ENCODE measurements around the gene PLXNA4. TPM values are rescaled to one million over a fixed set of nuclear protein-coding genes. Genes with fewer than 3 reads are reported as not detected.

PLXNA4 gene
- total and polyA plus RNA-seq, 2 experiments from 2014 or later, result 0.08 to 0.80 TPM

DNA sequence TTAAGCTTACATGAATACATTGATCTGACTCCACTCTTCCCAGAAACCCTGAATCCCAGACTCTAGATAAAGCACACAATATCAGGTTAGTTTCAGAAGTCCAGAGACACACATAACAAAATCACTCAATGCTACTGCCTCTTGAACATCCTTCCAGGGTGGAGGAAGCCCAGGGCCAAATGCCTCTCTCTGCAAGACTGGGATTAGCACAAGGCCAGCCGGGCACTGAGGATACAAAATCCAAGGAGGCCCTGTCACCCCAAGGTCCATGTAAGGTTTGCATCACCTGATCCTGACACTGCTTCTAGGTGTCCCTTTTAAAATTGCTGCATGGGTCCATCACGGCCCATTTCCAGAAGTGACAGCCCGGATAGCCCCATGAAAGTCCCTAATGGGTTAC, 2.6 kb upstream of the PLXNA4 start:
- H3F3A ChIP-seq (replicated peaks; ENCODE audit: low read depth), result peaks cover 3% of the 10 kb centered on the region; the same call in 1 of the 2 replicates
- no peak overlapping the region for H2AFZ ChIP-seq
- peaks cover 52% of the 10 kb centered on the region for H3K27me3 Mint-ChIP-seq (ENCODE audit: insufficient read depth, low read depth, poor library complexity)
- H3K9me3 Mint-ChIP-seq, result no peaks in the 10 kb centered on the region
- H3K36me3 ChIP-seq (ENCODE audit: insufficient read depth), result no peaks in the 10 kb centered on the region
- H3K27ac Mint-ChIP-seq, result no peak overlapping the region
- H3K4me2 ChIP-seq, result no peak overlapping the region
- H3K4me3 Mint-ChIP-seq, result no peak overlapping the region
- TF ChIP-seq POLR2AphosphoS5 (IDR thresholded peaks at IDR 0.05; ENCODE audit: low read depth) (no peak), ZNF114 (CRISPR knock-in tag; IDR thresholded peaks at IDR 0.05) (no peak), EZH2 (IDR thresholded peaks at IDR 0.05; ENCODE audit: low read depth, unreplicated experiment) (no peak), EZH2phosphoT487 (IDR thresholded peaks at IDR 0.05; ENCODE audit: unreplicated experiment) (no peak), NANOG (IDR thresholded peaks at IDR 0.05; ENCODE audit: borderline replicate concordance) (no peak), JUNB (IDR thresholded peaks at IDR 0.05; ENCODE audit: unreplicated experiment) (no peak), ZNF331 (CRISPR knock-in tag; IDR thresholded peaks at IDR 0.05; ENCODE audit: low read depth) (no peak), STAT1 (IDR thresholded peaks at IDR 0.05; ENCODE audit: unreplicated experiment) (no peak), CREB1 (CRISPR knock-in tag; IDR thresholded peaks at IDR 0.05; ENCODE audit: low read depth) (no peak)
- TF ChIP-seq, protein P1, sequence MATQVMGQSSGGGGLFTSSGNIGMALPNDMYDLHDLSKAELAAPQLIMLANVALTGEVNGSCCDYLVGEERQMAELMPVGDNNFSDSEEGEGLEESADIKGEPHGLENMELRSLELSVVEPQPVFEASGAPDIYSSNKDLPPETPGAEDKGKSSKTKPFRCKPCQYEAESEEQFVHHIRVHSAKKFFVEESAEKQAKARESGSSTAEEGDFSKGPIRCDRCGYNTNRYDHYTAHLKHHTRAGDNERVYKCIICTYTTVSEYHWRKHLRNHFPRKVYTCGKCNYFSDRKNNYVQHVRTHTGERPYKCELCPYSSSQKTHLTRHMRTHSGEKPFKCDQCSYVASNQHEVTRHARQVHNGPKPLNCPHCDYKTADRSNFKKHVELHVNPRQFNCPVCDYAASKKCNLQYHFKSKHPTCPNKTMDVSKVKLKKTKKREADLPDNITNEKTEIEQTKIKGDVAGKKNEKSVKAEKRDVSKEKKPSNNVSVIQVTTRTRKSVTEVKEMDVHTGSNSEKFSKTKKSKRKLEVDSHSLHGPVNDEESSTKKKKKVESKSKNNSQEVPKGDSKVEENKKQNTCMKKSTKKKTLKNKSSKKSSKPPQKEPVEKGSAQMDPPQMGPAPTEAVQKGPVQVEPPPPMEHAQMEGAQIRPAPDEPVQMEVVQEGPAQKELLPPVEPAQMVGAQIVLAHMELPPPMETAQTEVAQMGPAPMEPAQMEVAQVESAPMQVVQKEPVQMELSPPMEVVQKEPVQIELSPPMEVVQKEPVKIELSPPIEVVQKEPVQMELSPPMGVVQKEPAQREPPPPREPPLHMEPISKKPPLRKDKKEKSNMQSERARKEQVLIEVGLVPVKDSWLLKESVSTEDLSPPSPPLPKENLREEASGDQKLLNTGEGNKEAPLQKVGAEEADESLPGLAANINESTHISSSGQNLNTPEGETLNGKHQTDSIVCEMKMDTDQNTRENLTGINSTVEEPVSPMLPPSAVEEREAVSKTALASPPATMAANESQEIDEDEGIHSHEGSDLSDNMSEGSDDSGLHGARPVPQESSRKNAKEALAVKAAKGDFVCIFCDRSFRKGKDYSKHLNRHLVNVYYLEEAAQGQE (IDR thresholded peaks at IDR 0.05; ENCODE audit: unreplicated experiment), result no peak
- TF ChIP-seq, protein P2, sequence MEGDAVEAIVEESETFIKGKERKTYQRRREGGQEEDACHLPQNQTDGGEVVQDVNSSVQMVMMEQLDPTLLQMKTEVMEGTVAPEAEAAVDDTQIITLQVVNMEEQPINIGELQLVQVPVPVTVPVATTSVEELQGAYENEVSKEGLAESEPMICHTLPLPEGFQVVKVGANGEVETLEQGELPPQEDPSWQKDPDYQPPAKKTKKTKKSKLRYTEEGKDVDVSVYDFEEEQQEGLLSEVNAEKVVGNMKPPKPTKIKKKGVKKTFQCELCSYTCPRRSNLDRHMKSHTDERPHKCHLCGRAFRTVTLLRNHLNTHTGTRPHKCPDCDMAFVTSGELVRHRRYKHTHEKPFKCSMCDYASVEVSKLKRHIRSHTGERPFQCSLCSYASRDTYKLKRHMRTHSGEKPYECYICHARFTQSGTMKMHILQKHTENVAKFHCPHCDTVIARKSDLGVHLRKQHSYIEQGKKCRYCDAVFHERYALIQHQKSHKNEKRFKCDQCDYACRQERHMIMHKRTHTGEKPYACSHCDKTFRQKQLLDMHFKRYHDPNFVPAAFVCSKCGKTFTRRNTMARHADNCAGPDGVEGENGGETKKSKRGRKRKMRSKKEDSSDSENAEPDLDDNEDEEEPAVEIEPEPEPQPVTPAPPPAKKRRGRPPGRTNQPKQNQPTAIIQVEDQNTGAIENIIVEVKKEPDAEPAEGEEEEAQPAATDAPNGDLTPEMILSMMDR (conservative IDR thresholded peaks at IDR 0.05; ENCODE audit: low read depth in 2 of 2), result no peak
- TF ChIP-seq, protein P3, sequence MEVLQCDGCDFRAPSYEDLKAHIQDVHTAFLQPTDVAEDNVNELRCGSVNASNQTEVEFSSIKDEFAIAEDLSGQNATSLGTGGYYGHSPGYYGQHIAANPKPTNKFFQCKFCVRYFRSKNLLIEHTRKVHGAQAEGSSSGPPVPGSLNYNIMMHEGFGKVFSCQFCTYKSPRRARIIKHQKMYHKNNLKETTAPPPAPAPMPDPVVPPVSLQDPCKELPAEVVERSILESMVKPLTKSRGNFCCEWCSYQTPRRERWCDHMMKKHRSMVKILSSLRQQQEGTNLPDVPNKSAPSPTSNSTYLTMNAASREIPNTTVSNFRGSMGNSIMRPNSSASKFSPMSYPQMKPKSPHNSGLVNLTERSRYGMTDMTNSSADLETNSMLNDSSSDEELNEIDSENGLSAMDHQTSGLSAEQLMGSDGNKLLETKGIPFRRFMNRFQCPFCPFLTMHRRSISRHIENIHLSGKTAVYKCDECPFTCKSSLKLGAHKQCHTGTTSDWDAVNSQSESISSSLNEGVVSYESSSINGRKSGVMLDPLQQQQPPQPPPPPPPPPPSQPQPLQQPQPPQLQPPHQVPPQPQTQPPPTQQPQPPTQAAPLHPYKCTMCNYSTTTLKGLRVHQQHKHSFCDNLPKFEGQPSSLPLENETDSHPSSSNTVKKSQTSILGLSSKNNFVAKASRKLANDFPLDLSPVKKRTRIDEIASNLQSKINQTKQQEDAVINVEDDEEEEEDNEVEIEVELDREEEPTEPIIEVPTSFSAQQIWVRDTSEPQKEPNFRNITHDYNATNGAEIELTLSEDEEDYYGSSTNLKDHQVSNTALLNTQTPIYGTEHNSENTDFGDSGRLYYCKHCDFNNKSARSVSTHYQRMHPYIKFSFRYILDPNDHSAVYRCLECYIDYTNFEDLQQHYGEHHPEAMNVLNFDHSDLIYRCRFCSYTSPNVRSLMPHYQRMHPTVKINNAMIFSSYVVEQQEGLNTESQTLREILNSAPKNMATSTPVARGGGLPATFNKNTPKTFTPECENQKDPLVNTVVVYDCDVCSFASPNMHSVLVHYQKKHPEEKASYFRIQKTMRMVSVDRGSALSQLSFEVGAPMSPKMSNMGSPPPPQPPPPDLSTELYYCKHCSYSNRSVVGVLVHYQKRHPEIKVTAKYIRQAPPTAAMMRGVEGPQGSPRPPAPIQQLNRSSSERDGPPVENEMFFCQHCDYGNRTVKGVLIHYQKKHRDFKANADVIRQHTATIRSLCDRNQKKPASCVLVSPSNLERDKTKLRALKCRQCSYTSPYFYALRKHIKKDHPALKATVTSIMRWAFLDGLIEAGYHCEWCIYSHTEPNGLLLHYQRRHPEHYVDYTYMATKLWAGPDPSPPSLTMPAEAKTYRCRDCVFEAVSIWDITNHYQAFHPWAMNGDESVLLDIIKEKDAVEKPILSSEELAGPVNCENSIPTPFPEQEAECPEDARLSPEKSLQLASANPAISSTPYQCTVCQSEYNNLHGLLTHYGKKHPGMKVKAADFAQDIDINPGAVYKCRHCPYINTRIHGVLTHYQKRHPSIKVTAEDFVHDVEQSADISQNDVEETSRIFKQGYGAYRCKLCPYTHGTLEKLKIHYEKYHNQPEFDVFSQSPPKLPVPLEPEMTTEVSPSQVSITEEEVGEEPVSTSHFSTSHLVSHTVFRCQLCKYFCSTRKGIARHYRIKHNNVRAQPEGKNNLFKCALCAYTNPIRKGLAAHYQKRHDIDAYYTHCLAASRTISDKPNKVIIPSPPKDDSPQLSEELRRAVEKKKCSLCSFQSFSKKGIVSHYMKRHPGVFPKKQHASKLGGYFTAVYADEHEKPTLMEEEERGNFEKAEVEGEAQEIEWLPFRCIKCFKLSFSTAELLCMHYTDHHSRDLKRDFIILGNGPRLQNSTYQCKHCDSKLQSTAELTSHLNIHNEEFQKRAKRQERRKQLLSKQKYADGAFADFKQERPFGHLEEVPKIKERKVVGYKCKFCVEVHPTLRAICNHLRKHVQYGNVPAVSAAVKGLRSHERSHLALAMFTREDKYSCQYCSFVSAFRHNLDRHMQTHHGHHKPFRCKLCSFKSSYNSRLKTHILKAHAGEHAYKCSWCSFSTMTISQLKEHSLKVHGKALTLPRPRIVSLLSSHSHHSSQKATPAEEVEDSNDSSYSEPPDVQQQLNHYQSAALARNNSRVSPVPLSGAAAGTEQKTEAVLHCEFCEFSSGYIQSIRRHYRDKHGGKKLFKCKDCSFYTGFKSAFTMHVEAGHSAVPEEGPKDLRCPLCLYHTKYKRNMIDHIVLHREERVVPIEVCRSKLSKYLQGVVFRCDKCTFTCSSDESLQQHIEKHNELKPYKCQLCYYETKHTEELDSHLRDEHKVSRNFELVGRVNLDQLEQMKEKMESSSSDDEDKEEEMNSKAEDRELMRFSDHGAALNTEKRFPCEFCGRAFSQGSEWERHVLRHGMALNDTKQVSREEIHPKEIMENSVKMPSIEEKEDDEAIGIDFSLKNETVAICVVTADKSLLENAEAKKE (CRISPR knock-in tag; IDR thresholded peaks at IDR 0.05), result no peak
- TF ChIP-seq, protein P4, sequence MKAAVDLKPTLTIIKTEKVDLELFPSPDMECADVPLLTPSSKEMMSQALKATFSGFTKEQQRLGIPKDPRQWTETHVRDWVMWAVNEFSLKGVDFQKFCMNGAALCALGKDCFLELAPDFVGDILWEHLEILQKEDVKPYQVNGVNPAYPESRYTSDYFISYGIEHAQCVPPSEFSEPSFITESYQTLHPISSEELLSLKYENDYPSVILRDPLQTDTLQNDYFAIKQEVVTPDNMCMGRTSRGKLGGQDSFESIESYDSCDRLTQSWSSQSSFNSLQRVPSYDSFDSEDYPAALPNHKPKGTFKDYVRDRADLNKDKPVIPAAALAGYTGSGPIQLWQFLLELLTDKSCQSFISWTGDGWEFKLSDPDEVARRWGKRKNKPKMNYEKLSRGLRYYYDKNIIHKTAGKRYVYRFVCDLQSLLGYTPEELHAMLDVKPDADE (IDR thresholded peaks at IDR 0.05), result no peak
- peaks cover 62% of the 10 kb centered on the region for H3K27me3 ChIP-seq (ENCODE audit: insufficient read depth)
- peaks cover 24% of the 10 kb centered on the region for H3K4me1 ChIP-seq (ENCODE audit: insufficient read depth)
- no peaks in the 10 kb centered on the region for H3K36me3 Mint-ChIP-seq (ENCODE audit: low read depth)
- no peaks in the 10 kb centered on the region for H3K79me2 ChIP-seq (replicated peaks; ENCODE audit: insufficient read depth)
- DNase-seq (ENCODE audit: low spot score) (no peak), ATAC-seq (no peak)
- H3K27ac ChIP-seq (ENCODE audit: low read depth), result no peak overlapping the region
- no peaks in the 10 kb centered on the region for H3K9me2 ChIP-seq (ENCODE audit: insufficient read depth)
- peaks cover 25% of the 10 kb centered on the region for H3K4me1 Mint-ChIP-seq
- peaks cover 4% of the 10 kb centered on the region; the same call in 1 of the 2 replicates for H4K20me1 ChIP-seq (replicated peaks; ENCODE audit: insufficient read depth)
- no peak overlapping the region for H3K4me3 ChIP-seq

All from GM23338 (cell line).